NCI-H510A (cell line): ENCODE data around the gene DCTN2.

ENCODE experiments used
- DNase-seq: peaks from one replicate; lab custom pipeline; 2025; lab: John Stamatoyannopoulos, UW

DCTN2 gene

GRCh38 chr12:57488402-57489156, 58.4 kb downstream of the DCTN2 start:
- DNase-seq = no peak

GRCh38 chr12:57487597-57488401, 59.2 kb downstream of the DCTN2 start, which contains the start of gene MARS1:
MARS1 (plus strand) TSS chr12:57488068; CDS start chr12:57488091, 23 bp downstream.
- DNase-seq = peak; percentile 96

- DNase-seq = no peak
Observed at GRCh38 chr12:57487055-57487596, 59.9 kb downstream of the DCTN2 start.

GRCh38 chr12:57485695-57486094, 61.3 kb downstream of the DCTN2 start:
- DNase-seq = no peak

DNA sequence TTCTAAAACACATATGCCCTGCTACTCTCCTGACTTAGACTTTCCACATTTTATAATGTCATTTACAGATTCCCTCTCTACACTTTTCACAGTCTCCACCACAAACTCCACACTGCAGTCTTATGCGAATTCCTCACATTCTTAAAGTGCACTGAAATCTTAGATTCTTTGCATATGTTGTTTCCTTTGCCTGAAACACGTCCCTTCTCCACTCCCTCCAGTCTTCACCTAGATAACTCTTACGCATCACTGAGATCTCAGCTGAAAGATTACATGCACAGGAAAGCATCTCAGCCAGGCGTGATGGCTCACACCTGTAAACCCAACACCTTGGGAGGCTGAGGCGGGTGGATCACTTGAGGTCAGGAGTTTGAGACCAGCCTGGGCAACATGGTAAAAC, 63.5 kb downstream of the DCTN2 start:
- DNase-seq = no peak

- no peak for DNase-seq
Observed at GRCh38 chr12:57481671-57482070, 65.3 kb downstream of the DCTN2 start.
